HG03571 (cell line): ENCODE measurements around the gene BPGM.

Experiments used
- ATAC-seq: cut with Tn5 transposase; IDR thresholded peaks from one replicate; pipeline ENCODE4 v1.9.1; 2021; ENCODE audit not compliant: unreplicated experiment

Gene BPGM

GRCh38 chr7:134714470-134715205 is 68.0 kb downstream of the BPGM start:
- no peak for ATAC-seq

- no peak for ATAC-seq
Measured at GRCh38 chr7:134718211-134718875, 71.7 kb downstream of the BPGM start.

- ATAC-seq = no peak
Measured at GRCh38 chr7:134720091-134720935, 73.7 kb downstream of the BPGM start.

GRCh38 chr7:134721171-134721570 is 74.5 kb downstream of the BPGM start:
- no peak for ATAC-seq

GRCh38 chr7:134722786-134723322 is 76.2 kb downstream of the BPGM start:
- ATAC-seq = no peak

GRCh38 chr7:134723892-134724291 is 77.2 kb downstream of the BPGM start:
- no peak for ATAC-seq

- no peak for ATAC-seq
Measured at GRCh38 chr7:134724606-134725005, 78.0 kb downstream of the BPGM start.

- ATAC-seq = no peak
Measured at GRCh38 chr7:134726581-134726980, 79.9 kb downstream of the BPGM start.

GRCh38 chr7:134727711-134728110 is 81.1 kb downstream of the BPGM start:
- no peak for ATAC-seq
